GM12872 (cell line): ENCODE data around the gene MAX.

Source experiments
- TF ChIP-seq, protein P1 (sequence below): IDR thresholded peaks from 3 replicates; pipeline ENCODE4 v1.5.1; 2011; ENCODE audit warnings: low read depth, mild to moderate bottlenecking, low read length, moderate library complexity; ENCODE audit not compliant: insufficient read depth

MAX gene, protein sequence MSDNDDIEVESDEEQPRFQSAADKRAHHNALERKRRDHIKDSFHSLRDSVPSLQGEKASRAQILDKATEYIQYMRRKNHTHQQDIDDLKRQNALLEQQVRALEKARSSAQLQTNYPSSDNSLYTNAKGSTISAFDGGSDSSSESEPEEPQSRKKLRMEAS

DNA sequence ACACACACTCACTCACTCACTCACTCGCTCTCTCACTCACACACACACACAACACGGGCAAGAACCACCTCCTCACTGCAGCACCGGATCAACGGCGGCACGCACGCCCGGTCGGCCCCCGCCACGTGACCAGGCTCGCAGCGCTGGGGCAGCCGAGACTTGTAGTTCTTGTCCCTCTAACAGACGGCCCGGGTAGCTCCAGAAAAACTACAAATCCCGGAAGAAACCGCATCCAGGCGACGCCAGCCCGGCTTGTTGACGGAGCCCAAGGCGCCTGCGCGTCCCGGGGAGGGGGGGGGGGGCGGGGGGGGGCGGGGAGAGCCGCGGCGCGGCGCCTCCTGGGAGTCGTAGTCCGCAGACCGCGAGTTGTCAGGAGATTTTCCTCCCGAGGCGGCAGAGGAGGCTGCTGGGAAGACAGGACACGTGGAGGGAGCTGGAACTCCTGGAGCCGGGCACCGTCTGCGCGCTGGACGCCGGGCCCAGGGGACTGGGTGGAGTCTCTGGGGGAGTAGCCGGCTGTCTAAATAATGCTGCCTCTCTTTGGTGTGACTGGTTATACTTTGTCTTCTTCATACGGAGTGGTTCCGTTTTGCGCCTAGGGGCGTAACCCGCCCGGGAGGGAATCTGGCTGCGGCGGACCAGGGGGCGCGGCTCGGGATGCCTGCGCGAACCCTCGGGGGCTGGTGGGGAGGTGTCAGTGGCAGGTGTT lies at the start of gene MAX:
Gene MAX (minus strand): TSS at position 77 of the 709 bp plus-strand sequence. CDS start 178 bp downstream, outside the sequence.
- TF ChIP-seq, protein P1, sequence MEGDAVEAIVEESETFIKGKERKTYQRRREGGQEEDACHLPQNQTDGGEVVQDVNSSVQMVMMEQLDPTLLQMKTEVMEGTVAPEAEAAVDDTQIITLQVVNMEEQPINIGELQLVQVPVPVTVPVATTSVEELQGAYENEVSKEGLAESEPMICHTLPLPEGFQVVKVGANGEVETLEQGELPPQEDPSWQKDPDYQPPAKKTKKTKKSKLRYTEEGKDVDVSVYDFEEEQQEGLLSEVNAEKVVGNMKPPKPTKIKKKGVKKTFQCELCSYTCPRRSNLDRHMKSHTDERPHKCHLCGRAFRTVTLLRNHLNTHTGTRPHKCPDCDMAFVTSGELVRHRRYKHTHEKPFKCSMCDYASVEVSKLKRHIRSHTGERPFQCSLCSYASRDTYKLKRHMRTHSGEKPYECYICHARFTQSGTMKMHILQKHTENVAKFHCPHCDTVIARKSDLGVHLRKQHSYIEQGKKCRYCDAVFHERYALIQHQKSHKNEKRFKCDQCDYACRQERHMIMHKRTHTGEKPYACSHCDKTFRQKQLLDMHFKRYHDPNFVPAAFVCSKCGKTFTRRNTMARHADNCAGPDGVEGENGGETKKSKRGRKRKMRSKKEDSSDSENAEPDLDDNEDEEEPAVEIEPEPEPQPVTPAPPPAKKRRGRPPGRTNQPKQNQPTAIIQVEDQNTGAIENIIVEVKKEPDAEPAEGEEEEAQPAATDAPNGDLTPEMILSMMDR: no peak

DNA sequence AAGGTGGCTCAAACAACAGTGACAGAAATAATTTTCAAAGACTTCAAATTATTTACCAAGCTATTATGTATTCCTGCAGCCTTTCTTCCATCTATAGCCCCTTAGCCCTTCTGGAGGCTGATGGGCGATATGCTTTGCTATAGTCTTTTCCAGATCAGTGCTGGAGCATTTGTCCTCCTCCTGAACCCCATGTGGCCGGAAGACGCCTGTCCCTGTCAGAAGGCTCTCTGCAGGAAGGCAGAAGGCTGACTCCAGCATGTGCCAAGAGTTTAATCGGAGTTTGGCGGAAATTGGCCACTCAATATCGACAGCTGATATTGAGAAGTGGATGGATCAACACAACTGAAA lies 49.3 kb upstream of the MAX start:
- TF ChIP-seq, protein P1: no peak

DNA sequence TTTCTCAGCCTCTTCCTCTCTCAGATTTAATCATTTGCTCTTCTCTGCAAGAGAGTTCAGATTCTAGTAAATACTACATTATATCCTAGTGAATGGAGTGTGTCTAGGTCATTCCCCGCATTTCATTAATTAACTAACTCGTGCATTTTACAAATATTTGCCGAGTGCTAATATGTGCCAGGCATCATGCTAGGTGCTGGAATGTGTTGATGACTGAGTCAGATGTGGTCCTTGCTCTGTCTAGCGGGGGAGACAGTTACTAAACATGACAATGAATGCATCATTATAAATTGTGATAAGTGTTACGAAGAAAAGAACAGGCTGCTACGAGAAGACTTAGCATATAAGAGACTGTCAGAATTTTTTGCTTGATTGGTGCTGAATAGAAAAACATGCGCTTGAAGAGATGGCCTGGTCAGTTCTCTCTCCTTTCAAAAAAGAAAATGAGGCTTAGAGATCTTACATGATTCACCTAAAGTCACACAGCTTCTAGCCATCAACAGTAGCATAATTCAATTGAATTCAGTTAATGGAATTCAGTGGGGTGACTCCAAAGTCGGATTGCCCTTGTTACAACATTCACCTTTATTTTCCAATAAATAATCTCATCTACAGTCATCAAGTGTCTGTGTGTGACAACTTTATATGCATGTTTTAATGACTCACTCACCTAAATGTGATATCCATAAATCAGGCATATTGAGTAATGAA lies 48.7 kb upstream of the MAX start:
- TF ChIP-seq, protein P1: no peak

DNA sequence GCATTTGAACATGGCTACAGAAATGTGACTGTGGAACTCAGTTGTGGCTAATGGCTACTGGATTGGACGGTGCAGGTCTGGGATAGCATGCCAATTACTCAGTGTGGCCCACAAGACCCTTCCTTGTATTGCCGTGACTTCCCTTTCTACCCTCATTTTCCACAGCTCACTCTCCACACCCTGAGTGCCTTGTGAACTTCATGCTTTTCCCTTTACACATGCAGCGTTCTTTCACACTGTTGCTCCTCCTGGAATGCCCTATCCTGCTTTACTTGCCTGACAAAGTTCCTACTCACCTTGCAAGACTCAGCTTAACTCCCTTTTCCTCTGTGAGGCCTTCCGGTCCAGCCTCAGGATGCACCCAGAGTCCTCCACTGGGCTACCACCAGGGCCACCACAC lies 46.8 kb upstream of the MAX start:
- TF ChIP-seq, protein P1: no peak

DNA sequence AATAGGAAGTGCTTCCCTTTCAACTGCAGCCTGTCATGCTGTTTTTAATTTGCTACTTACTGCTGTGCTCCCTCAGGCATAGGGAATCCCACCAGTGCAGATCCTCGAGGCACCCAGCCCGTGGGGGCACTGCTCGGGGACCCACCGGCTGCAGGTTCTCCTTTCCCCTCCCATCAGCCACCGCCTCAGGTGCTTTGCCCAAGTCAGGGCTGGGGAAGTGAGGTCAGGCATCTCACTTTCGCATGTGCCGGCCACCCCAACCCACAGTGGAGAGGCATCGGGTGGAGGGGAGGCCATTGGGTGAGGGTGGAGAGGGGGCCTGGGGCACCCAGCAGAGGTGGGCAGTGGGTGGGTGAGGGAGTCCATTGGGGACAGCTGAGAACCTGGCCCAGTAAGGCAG lies 41.9 kb upstream of the MAX start:
- TF ChIP-seq, protein P1: no peak

DNA sequence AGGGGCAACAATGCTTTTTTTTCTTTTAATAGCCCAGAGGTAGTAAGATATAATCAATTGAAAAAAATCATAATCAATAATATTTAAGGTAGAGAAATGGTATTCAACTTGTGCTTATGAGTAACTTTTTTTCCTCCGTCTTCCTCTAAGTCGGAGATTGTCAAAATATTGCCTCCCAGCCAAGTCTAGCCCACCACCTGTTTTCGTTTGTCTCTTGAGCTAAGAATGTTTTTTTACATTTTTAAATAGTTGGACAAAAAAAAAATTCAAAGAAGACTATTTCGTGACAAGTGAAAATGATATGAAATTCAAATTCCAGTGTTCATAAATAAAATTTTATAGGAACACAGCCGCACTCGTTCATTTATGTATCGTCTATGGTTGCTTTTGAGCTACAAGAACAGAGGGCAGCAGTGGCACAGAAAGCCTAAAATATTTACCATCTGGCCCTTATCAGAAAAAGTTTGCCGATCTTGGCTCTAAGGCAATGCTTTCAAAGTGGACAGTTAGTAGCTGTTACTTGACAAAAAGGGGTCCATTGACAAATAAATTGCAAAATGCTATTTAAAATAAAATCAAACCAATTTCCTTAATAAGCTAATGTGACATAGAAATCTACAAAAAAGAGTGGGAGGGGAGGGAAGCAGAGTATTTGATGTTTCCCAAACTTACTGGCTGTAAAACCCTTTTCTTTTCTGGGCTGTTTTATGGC lies 40.8 kb upstream of the MAX start:
- TF ChIP-seq, protein P1: no peak

DNA sequence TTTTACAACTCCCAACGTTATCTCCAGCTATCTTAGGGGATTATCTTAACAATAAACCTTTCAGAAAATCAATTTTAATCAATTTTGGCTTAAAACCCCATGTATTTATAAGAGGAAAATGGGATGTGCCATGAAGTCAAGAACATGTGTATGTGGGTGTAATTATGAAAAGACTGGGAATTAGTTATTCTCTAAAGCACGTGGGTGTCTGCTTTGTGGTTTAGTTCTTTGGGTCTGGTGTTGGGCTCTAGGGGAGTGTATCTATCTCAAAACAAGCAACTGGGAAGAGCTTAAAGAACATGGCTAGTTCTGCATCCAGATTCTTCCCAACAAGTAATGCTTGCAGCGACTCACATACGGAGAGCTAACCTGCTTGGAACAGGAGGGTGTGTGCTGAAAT lies 40.1 kb upstream of the MAX start:
- TF ChIP-seq, protein P1: no peak
